NB4 (cell line): Measurements from ENCODE around the gene SEL1L.

Source experiments
- DNase-seq: peaks from one replicate; pipeline ENCODE4 v3.0.0; 2010; ENCODE audit warnings: low read depth
- H3K4me3 ChIP-seq: one replicate; pipeline ENCODE4 v1.5.1; 2011; ENCODE audit warnings: mild to moderate bottlenecking, low read depth, low read length, moderate library complexity
- MYC ChIP-seq: IDR thresholded peaks from 2 replicates; pipeline ENCODE4 v1.6.1; 2011; ENCODE audit warnings: low read depth, low read length
- POLR2A ChIP-seq: IDR thresholded peaks from 2 replicates; pipeline ENCODE4 v1.6.1; 2011; ENCODE audit warnings: mild to moderate bottlenecking; ENCODE audit not compliant: insufficient read length; ENCODE audit errors: extremely low read depth
- TF ChIP-seq, protein P1 (sequence below): IDR thresholded peaks from one replicate; pipeline ENCODE4 v1.5.1; 2012; ENCODE audit warnings: low read depth, low read length
- TF ChIP-seq, protein P2 (sequence below): IDR thresholded peaks from 2 replicates; pipeline ENCODE4 v1.6.1; 2011; ENCODE audit warnings: low read depth, low read length

Gene SEL1L

DNA sequence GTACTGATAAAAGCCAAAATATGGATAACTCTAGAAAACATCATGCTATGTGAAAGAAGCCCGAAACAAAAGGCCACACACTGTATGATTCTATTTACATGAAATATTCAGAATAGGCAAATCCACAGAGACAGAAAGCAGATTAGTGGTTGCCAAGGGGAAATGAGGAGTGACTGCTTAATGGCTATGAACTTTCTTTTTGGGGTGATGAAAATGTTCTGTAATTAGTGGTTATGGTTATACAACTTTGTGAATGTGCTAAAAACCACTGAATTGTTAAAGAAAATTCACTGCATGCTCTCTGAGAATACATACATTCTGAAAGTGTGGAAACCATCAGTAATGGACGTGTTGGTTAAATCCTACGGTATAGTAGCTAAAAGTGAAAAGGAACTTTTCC, 93.6 kb downstream of the SEL1L start:
- no peak overlapping the region for H3K4me3 ChIP-seq
- DNase-seq, result no peak
- TF ChIP-seq, protein P1, sequence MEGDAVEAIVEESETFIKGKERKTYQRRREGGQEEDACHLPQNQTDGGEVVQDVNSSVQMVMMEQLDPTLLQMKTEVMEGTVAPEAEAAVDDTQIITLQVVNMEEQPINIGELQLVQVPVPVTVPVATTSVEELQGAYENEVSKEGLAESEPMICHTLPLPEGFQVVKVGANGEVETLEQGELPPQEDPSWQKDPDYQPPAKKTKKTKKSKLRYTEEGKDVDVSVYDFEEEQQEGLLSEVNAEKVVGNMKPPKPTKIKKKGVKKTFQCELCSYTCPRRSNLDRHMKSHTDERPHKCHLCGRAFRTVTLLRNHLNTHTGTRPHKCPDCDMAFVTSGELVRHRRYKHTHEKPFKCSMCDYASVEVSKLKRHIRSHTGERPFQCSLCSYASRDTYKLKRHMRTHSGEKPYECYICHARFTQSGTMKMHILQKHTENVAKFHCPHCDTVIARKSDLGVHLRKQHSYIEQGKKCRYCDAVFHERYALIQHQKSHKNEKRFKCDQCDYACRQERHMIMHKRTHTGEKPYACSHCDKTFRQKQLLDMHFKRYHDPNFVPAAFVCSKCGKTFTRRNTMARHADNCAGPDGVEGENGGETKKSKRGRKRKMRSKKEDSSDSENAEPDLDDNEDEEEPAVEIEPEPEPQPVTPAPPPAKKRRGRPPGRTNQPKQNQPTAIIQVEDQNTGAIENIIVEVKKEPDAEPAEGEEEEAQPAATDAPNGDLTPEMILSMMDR, result no peak
- TF ChIP-seq, protein P2, sequence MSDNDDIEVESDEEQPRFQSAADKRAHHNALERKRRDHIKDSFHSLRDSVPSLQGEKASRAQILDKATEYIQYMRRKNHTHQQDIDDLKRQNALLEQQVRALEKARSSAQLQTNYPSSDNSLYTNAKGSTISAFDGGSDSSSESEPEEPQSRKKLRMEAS, result no peak
- no peak for TF ChIP-seq POLR2A
- TF ChIP-seq MYC, result no peak

DNA sequence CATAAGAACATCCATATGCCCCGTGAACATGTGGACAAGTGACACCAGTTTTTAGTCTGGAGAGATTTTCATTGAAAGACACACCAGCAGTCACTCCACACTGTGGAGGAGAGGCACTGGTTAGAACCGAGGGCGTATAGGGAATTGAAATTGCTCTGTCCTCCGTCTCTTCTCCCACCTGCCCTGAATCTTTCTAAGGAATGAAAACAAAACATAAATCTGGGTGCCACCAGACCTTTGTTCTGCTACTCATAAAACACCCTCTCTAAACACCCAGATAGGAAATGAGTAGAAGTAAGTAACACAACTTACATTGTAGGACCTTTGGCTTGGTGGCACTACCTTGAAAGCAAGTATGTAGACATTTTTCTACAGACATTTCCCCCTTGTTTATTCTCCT, 96.4 kb downstream of the SEL1L start:
- TF ChIP-seq POLR2A, result no peak
- TF ChIP-seq, protein P2, result no peak
- TF ChIP-seq, protein P1, result no peak
- TF ChIP-seq MYC, result no peak
- H3K4me3 ChIP-seq, result no peak overlapping the region
- no peak for DNase-seq

DNA sequence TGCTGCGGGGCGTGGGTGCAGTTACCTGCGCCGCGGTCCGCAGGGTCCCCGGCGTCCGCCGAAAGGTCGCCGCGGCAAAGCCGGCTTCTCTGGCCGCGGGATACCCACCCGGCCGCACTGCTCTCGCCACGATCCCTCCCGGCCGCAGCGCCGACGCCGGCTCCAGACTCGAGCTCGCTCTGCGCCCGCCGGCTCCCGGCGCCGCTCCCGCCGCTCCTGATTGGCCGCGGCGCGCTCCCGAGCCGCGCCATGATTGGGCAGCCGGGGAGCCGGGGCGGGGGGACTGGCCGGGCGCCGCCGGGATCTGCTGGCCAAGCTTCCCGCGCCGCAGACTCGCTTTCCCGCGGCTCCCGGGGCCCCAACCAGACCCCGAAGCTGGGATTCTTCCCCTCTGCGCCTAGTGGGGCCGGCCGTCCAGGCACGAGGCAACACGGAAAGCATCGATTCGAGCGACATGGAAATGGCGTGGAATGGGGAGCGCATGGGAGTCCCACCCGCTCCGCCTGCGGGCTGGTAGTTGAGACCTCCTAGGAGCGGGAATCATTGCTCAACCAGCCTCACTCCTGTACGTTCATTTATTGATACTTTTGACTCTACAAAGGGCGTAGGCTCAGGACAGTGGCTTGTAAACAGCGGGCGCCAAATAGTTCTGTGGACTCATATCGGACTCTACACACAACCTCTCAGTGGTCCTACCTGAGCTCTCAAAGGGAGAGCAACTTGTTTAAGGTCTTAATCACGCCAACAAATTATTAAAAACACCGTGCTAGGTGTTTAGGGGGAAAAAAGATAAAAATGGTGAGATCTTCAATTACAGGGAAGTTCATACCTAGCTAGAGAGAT, 97.1 kb downstream of the SEL1L start:
- H3K4me3 ChIP-seq, result no peak overlapping the region
- DNase-seq, result no peak
- TF ChIP-seq, protein P2, result no peak
- no peak for TF ChIP-seq MYC

DNA sequence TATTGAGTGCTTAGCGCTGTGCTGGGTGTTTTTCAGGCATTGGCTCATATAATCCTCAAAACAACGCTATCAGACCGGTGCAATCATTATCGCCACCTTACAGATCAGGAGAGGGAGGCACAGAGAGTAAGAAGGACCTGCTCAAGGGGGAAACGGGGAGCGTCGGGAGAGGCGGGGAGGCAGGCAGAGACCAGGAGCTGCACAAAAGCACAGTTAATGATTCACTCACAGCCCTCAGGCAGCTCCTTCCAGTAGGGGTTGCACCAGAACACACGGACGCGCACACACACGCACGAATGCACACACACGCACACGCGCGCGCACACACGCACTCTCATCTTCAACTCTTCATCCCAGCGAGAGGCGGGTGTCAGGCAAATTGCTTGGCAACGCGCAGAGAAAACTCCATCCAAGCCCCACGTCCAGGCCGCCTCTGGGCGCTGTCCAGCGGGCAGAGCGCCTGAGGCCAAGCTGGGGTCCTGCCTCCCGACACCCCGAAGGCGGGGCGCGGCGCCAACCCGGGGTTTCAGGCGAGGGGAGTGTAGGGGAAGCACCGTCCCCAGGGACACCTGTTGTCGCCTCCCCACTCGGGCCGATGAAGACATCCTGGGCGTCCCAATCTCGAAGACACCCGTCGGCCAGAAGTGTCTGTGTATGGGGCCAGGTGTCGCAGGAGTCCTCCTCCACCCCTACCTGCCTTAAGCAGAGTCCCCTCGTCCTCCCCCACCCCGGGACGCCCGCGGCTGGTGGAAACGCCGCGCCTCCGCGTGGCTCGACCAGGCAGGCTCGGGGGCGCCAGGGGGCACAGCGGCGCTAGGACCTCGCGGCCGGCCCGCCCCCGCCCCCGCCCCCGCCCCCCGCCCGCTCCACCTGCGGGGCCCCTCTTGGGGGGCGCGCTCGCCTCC, 98.0 kb downstream of the SEL1L start:
- TF ChIP-seq, protein P2, result no peak
- TF ChIP-seq POLR2A, result no peak
- no peak for TF ChIP-seq MYC
- TF ChIP-seq, protein P1, result no peak
- no peak for DNase-seq
- H3K4me3 ChIP-seq, result no peak overlapping the region

DNA sequence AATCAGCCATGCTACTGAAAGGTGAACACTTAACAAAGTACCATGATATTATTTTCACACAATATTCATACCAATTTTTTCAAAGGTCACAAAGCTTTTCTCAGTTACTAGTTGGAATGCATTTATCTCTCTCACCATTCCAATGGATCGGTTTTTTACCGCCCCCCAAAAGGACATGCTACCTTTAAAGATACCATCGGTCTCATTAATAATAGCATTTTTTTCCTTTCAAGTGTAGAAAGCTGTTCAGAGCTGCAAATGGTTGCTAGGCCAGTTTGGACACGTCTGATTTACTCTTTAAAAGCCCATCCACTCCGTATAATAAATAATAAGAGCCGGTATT, 98.6 kb downstream of the SEL1L start:
- TF ChIP-seq POLR2A (no peak), MYC (no peak)
- TF ChIP-seq, protein P1, result no peak
- TF ChIP-seq, protein P2, result no peak
- DNase-seq, result no peak
- no peak overlapping the region for H3K4me3 ChIP-seq

DNA sequence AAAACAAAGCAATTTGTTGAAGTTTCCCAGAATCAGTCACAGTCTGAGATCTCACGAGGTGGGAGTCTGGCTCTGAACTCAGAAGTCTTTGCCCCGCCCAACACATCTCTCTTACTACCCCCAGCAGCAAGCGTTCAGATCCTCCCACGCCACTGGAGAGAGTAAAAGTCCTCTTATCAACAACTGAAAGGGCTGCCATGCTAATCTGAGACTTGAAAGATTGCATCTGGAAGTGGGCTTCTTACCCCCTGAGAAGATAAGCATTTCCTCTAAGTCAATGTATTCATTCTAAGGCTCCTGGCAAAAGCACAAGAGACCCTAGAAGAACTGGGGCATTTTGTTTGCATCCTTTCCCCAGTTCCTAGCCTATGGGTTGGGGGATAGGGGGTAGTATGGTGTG, 99.4 kb downstream of the SEL1L start:
- H3K4me3 ChIP-seq, result no peak overlapping the region
- DNase-seq, result no peak

More for the DNA sequence above, 99.4 kb downstream of the SEL1L start:
- TF ChIP-seq POLR2A (no peak), MYC (no peak)
- TF ChIP-seq, protein P2, result no peak
- TF ChIP-seq, protein P1, result no peak
